Endothelial cell of umbilical vein (primary cell): ENCODE data around the gene DEGS1.

Experiments
- CTCF ChIP-seq, 2 donors: IDR thresholded peaks; 1 replicate in 1 of 2; 2 replicates in 1 of 2; pipeline ENCODE4 v1.5.1; 2011; ENCODE audit warnings: low read length in 2 of 2, mild to moderate bottlenecking in 2 of 2, moderate library complexity in 2 of 2, control low read depth in 1 of 2, inconsistent platforms in 1 of 2, low read depth in 1 of 2; ENCODE audit not compliant: insufficient read depth in 1 of 2; ENCODE audit errors: extremely low read depth in 1 of 2
- EZH2 ChIP-seq: IDR thresholded peaks from 2 replicates; pipeline ENCODE4 v1.6.1; 2012; ENCODE audit warnings: borderline replicate concordance, low read depth, mild to moderate bottlenecking, moderate library complexity, low read length, inconsistent platforms; ENCODE audit not compliant: severe bottlenecking
- GATA2 ChIP-seq: IDR thresholded peaks from 2 replicates; pipeline ENCODE4 v1.7.0; 2011; ENCODE audit warnings: low read depth, mild to moderate bottlenecking, moderate library complexity, mixed read lengths, low read length; ENCODE audit not compliant: insufficient read length, insufficient read depth
- JUN ChIP-seq: IDR thresholded peaks from 2 replicates; pipeline ENCODE4 v1.6.1; 2011; ENCODE audit warnings: borderline replicate concordance, low read depth; ENCODE audit not compliant: insufficient read length, insufficient read depth
- MAX ChIP-seq: IDR thresholded peaks from 2 replicates; pipeline ENCODE4 v1.6.1; 2011; ENCODE audit not compliant: insufficient read depth, insufficient read length
- POLR2A ChIP-seq: IDR thresholded peaks from 2 replicates; pipeline ENCODE4 v1.6.1; 2012; ENCODE audit warnings: low read depth, mild to moderate bottlenecking, control low read depth, low read length
- POLR2AphosphoS5 ChIP-seq: IDR thresholded peaks from 2 replicates; pipeline ENCODE4 v1.6.1; 2012; ENCODE audit warnings: low read depth, mild to moderate bottlenecking, control low read depth, low read length, moderate library complexity; ENCODE audit not compliant: insufficient read depth

GRCh38 chr1:224238756-224239155 lies 55.7 kb downstream of the DEGS1 start:
- TF ChIP-seq CTCF (IDR thresholded peaks at IDR 0.05; ENCODE audit: extremely low read depth in 1 of 2, insufficient read depth in 1 of 2, low read depth in 1 of 2, low read length in 2 of 2), result no peak
- no peak for TF ChIP-seq POLR2A
- TF ChIP-seq JUN, result no peak
- no peak for TF ChIP-seq POLR2AphosphoS5
- no peak for TF ChIP-seq MAX
- TF ChIP-seq EZH2, result no peak
- TF ChIP-seq GATA2, result no peak
